MCF 10A (cell line): ENCODE results near the gene DSCAML1. TPM values are rescaled to one million over a fixed set of nuclear protein-coding genes. Genes with fewer than 3 reads are reported as not detected.

ENCODE experiments used
- BruUV-seq: library from RNA; stranded (reverse); fragments of 400-500 nt; replicated peaks from 2 replicates; lab custom pipeline; 2021; lab: Mats Ljungman, UMichigan
- CTCF ChIA-PET: fragments of 300-600 bp; sonication (Branson Sonifier 250); formaldehyde crosslinking; extraction: SDS; loops from one replicate; lab custom pipeline; 2021; ENCODE audit warnings: antibody characterized with exemption, inconsistent platforms; lab: Yijun Ruan, JAX
- POLR2A ChIA-PET: fragments of 300-600, 350-650 bp; sonication (Branson Sonifier 250); formaldehyde crosslinking; extraction: SDS; loops from one replicate; lab custom pipeline; 2020; ENCODE audit warnings: antibody characterized with exemption, inconsistent platforms; lab: Yijun Ruan, JAX
- DNase-seq: peaks from one replicate; pipeline ENCODE4 v3.0.0-alpha.2; 2018; ENCODE audit not compliant: unreplicated experiment
- H3K27ac Mint-ChIP-seq: one replicate; pipeline ENCODE4 v1.8.0; 2022; ENCODE audit warnings: mild to moderate bottlenecking, low read depth, mixed read lengths; ENCODE audit not compliant: unreplicated experiment
- H3K27me3 Mint-ChIP-seq: one replicate; pipeline ENCODE4 v1.8.0; 2022; ENCODE audit warnings: mixed read lengths; ENCODE audit not compliant: insufficient read depth, unreplicated experiment
- H3K36me3 Mint-ChIP-seq: one replicate; pipeline ENCODE4 v1.8.0; 2022; ENCODE audit warnings: mild to moderate bottlenecking, moderate library complexity, mixed read lengths; ENCODE audit not compliant: insufficient read depth, unreplicated experiment
- H3K4me1 Mint-ChIP-seq: one replicate; pipeline ENCODE4 v1.8.0; 2022; ENCODE audit warnings: mixed read lengths; ENCODE audit not compliant: insufficient read depth, unreplicated experiment
- H3K4me3 Mint-ChIP-seq: one replicate; pipeline ENCODE4 v1.8.0; 2022; ENCODE audit warnings: mild to moderate bottlenecking, moderate library complexity, mixed read lengths; ENCODE audit not compliant: unreplicated experiment
- H3K9me3 Mint-ChIP-seq: one replicate; pipeline ENCODE4 v1.8.0; 2022; ENCODE audit warnings: mixed read lengths; ENCODE audit not compliant: unreplicated experiment
- CTCF ChIP-seq: fragments of 200-600 bp; IDR thresholded peaks from one replicate; pipeline ENCODE4 v1.8.0; 2022; ENCODE audit warnings: antibody characterized with exemption, mild to moderate bottlenecking; ENCODE audit not compliant: unreplicated experiment
- intact Hi-C: fragments of 100-400 bp; cut with micrococcal nuclease; formaldehyde crosslinking; loops from 2 replicates; pipeline ENCODE4 v1.14.1; 2022
- total RNA-seq: library from RNA; stranded (reverse); gene quantifications from 2 replicates; pipeline ENCODE4 v1.2.3, GENCODE V29; 2022

The DSCAML1 gene
- total RNA-seq, 1 experiment from 2014 or later, result not detected

GRCh38 chr11:117669616-117670015, 127.4 kb downstream of the DSCAML1 start:
- Mint-ChIP-seq H3K9me3 (no peaks in the 10 kb centered on the region), H3K27ac (no peak overlapping the region), H3K27me3 (peaks cover 89% of the 10 kb centered on the region), H3K4me1 (no peaks in the 10 kb centered on the region), H3K36me3 (no peaks in the 10 kb centered on the region), H3K4me3 (no peak overlapping the region)
- no peak for TF ChIP-seq CTCF
- no TSS peak for BruUV-seq
- intact Hi-C loops, result no loop called here
- CTCF ChIA-PET, result interaction anchor here (0.7 kb wide), 1 partner anchor 1281 kb away, joined by 3 read pairs; no protein-coding TSS in a partner anchor
- POLR2A ChIA-PET, result no interaction called here
- DNase-seq, result no peak

GRCh38 chr11:117669062-117669461, 128.0 kb downstream of the DSCAML1 start:
- H3K27me3 Mint-ChIP-seq, result peaks cover 84% of the 10 kb centered on the region
- H3K4me1 Mint-ChIP-seq, result no peaks in the 10 kb centered on the region
- no peaks in the 10 kb centered on the region for H3K9me3 Mint-ChIP-seq
- ChIA-PET POLR2A (interaction anchor here (0.6 kb wide), 1 partner anchor 160 kb away, joined by 3 read pairs; no protein-coding TSS in a partner anchor), CTCF (no interaction called here)
- intact Hi-C loops, result no loop called here
- no peak overlapping the region for H3K4me3 Mint-ChIP-seq
- no peak overlapping the region for H3K27ac Mint-ChIP-seq
- no TSS peak for BruUV-seq
- TF ChIP-seq CTCF, result no peak
- DNase-seq, result no peak
- no peaks in the 10 kb centered on the region for H3K36me3 Mint-ChIP-seq

- CTCF ChIA-PET, result no interaction called here
- TF ChIP-seq CTCF, result no peak
- no peak overlapping the region for H3K4me3 Mint-ChIP-seq
- H3K27ac Mint-ChIP-seq, result no peak overlapping the region
- no peaks in the 10 kb centered on the region for H3K36me3 Mint-ChIP-seq
- H3K27me3 Mint-ChIP-seq, result peaks cover 84% of the 10 kb centered on the region
- POLR2A ChIA-PET, result no interaction called here
- H3K4me1 Mint-ChIP-seq, result no peaks in the 10 kb centered on the region
- DNase-seq, result no peak
- H3K9me3 Mint-ChIP-seq, result no peaks in the 10 kb centered on the region
- BruUV-seq, result no TSS peak
- intact Hi-C loops, result no loop called here
Observed at GRCh38 chr11:117668321-117668751, 128.7 kb downstream of the DSCAML1 start.

- H3K36me3 Mint-ChIP-seq, result no peaks in the 10 kb centered on the region
Observed at GRCh38 chr11:117664897-117665296, 132.1 kb downstream of the DSCAML1 start.

More at GRCh38 chr11:117664897-117665296, 132.1 kb downstream of the DSCAML1 start:
- TF ChIP-seq CTCF, result no peak
- POLR2A ChIA-PET, result no interaction called here
- no peaks in the 10 kb centered on the region for H3K4me1 Mint-ChIP-seq
- H3K27ac Mint-ChIP-seq, result no peak overlapping the region
- CTCF ChIA-PET, result interaction anchor here (0.6 to 1.1 kb wide), 2 partner anchors 18 to 154 kb away, joined by 3 read pairs; no protein-coding TSS in a partner anchor
- no peaks in the 10 kb centered on the region for H3K9me3 Mint-ChIP-seq
- DNase-seq, result no peak
- no peak overlapping the region for H3K4me3 Mint-ChIP-seq
- BruUV-seq, result no TSS peak
- intact Hi-C loops, result no loop called here
- peaks cover 80% of the 10 kb centered on the region for H3K27me3 Mint-ChIP-seq
